ENCODE measurements around the gene TEKTIP1.

- TF ChIP-seq PBX3 (IDR thresholded peaks at IDR 0.05; ENCODE audit: insufficient replicate concordance, low read depth, low read length): no peak
- TF ChIP-seq MTA3 (IDR thresholded peaks at IDR 0.05; ENCODE audit: borderline replicate concordance, low read length): no peak
- TF ChIP-seq SIN3A (IDR thresholded peaks at IDR 0.05; ENCODE audit: low read depth, low read length): no peak
- TF ChIP-seq EZH2 (IDR thresholded peaks at IDR 0.05; ENCODE audit: borderline replicate concordance, control insufficient read depth, low read depth, low read length): no peak
- TF ChIP-seq TCF7 (IDR thresholded peaks at IDR 0.05; ENCODE audit: borderline replicate concordance): no peak
- TF ChIP-seq ZBTB4 (CRISPR knock-in tag; IDR thresholded peaks at IDR 0.05): no peak
- TF ChIP-seq USF2 (IDR thresholded peaks at IDR 0.05; ENCODE audit: borderline replicate concordance, low read depth, low read length): no peak
- no peak for TF ChIP-seq CTCF (IDR thresholded peaks at IDR 0.05 in 2 of 3, conservative IDR thresholded peaks at IDR 0.05 in 1 of 3; ENCODE audit: control insufficient read depth in 2 of 3, extremely low read depth in 1 of 3, insufficient read depth in 1 of 3, low read depth in 3 of 3, low read length in 3 of 3)
- TF ChIP-seq SUPT20H (IDR thresholded peaks at IDR 0.05; ENCODE audit: borderline replicate concordance, control insufficient read depth, low read depth, low read length): no peak
- no peak for TF ChIP-seq CEBPB (IDR thresholded peaks at IDR 0.05; ENCODE audit: borderline replicate concordance in 1 of 2, low read depth in 2 of 2, low read length in 2 of 2)
- no peak for TF ChIP-seq YY1 (IDR thresholded peaks at IDR 0.05; ENCODE audit: low read depth, low read length)
- no peak for TF ChIP-seq CBX3 (IDR thresholded peaks at IDR 0.05; ENCODE audit: borderline replicate concordance, low read depth)
- TF ChIP-seq KDM1A (IDR thresholded peaks at IDR 0.05; ENCODE audit: borderline replicate concordance): no peak
These were observed 15.5 kb downstream of the TEKTIP1 start for GRCh38 chr19:3554254-3555083.
